Measurements from ENCODE around the gene CFAP61.

GRCh38 chr20:20160520-20160919 lies 108.2 kb downstream of the CFAP61 start:
- TF ChIP-seq CTCF (IDR thresholded peaks at IDR 0.05) (no peak), TCF7L2 (IDR thresholded peaks at IDR 0.05; ENCODE audit: low read depth, low read length) (no peak), REST (IDR thresholded peaks at IDR 0.05; ENCODE audit: insufficient read depth in 1 of 2, low read depth in 2 of 2, low read length in 1 of 2) (no peak), SIN3A (IDR thresholded peaks at IDR 0.05; ENCODE audit: borderline replicate concordance, insufficient read depth, low read depth, low read length) (no peak), POLR2AphosphoS5 (IDR thresholded peaks at IDR 0.05; ENCODE audit: low read depth, low read length) (no peak)
